Neural cell (in vitro differentiated cells): Measurements from ENCODE around the gene DIP2C. TPM values are rescaled to one million over a fixed set of nuclear protein-coding genes. Genes with fewer than 3 reads are reported as not detected.
"Not testable (repeated sequence)": the region's sequence is repeated elsewhere in the genome, so short reads cannot be mapped to it uniquely, and the experiment has no call there.

Experiments used
- H2AFZ ChIP-seq: fragments of 200-600, 300-800 bp; sonication (generic), shearing (Covaris generic); 2 replicates; pipeline ENCODE4 v1.6.0; 2014; ENCODE audit warnings: low read depth, mild to moderate bottlenecking, antibody characterized with exemption, low read length, moderate library complexity
- H3F3A ChIP-seq: fragments of 200-600 bp; shearing (Covaris generic); 2 replicates; pipeline ENCODE4 v1.6.1; 2016; ENCODE audit warnings: mild to moderate bottlenecking, moderate library complexity, mixed read lengths, antibody characterized with exemption, low read length; ENCODE audit not compliant: insufficient read depth, poor library complexity, severe bottlenecking
- H3K27ac ChIP-seq: fragments of 200-600, 300-800 bp; sonication (generic), shearing (Covaris generic); 2 replicates; pipeline ENCODE4 v1.5.1; 2014; ENCODE audit warnings: mild to moderate bottlenecking, low read length, moderate library complexity
- H3K27me3 ChIP-seq: fragments of 300-800, 200-600 bp; sonication (generic), shearing (Covaris generic); 2 replicates; pipeline ENCODE4 v1.6.0; 2014; ENCODE audit warnings: mild to moderate bottlenecking, low read depth, low read length, moderate library complexity; ENCODE audit not compliant: insufficient read depth
- H3K36me3 ChIP-seq: fragments of 300-800, 200-600 bp; sonication (generic), shearing (Covaris generic); 2 replicates; pipeline ENCODE4 v1.5.1; 2014; ENCODE audit warnings: mild to moderate bottlenecking, antibody characterized with exemption, low read length, moderate library complexity; ENCODE audit not compliant: insufficient read depth
- H3K4me2 ChIP-seq: fragments of 300-800, 200-600 bp; sonication (generic), shearing (Covaris generic); 2 replicates; pipeline ENCODE4 v1.6.0; 2014; ENCODE audit warnings: mild to moderate bottlenecking, low read length
- H3K4me3 ChIP-seq: fragments of 300-800, 200-600 bp; sonication (generic), shearing (Covaris generic); 2 replicates; pipeline ENCODE4 v1.5.1; 2014; ENCODE audit warnings: mild to moderate bottlenecking, low read length, moderate library complexity
- H3K79me2 ChIP-seq: fragments of 200-600 bp; shearing (Covaris generic); replicated peaks from 2 replicates; pipeline ENCODE4 v1.6.0; 2014; ENCODE audit warnings: mild to moderate bottlenecking, low read length, moderate library complexity; ENCODE audit not compliant: insufficient read depth
- H3K9ac ChIP-seq: fragments of 300-800, 200-600 bp; sonication (generic), shearing (Covaris generic); 2 replicates; pipeline ENCODE4 v1.6.1; 2016; ENCODE audit warnings: mild to moderate bottlenecking, low read length, mixed read lengths
- H3K9me2 ChIP-seq: fragments of 200-600 bp; shearing (Covaris generic); 2 replicates; pipeline ENCODE4 v1.6.1; 2016; ENCODE audit warnings: mild to moderate bottlenecking, low read length, mixed read lengths; ENCODE audit not compliant: insufficient read depth
- H3K9me3 ChIP-seq: fragments of 200-600, 300-800 bp; sonication (generic), shearing (Covaris generic); 2 replicates; pipeline ENCODE4 v1.6.1; 2016; ENCODE audit warnings: mild to moderate bottlenecking, mixed run types, low read length, moderate library complexity, mixed read lengths
- H4K20me1 ChIP-seq: fragments of 200-600 bp; shearing (Covaris generic); 2 replicates; pipeline ENCODE4 v1.6.1; 2016; ENCODE audit warnings: mild to moderate bottlenecking, mixed run types; ENCODE audit not compliant: insufficient read depth
- EP300 ChIP-seq: fragments of 450-650 bp; conservative IDR thresholded peaks from 2 replicates; pipeline ENCODE4 v1.6.1; 2014; ENCODE audit warnings: antibody characterized with exemption, mild to moderate bottlenecking, moderate library complexity; ENCODE audit not compliant: poor library complexity, severe bottlenecking
- EZH2 ChIP-seq: fragments of 200-600, 300-800 bp; shearing (Covaris generic), sonication (generic); IDR thresholded peaks from 2 replicates; pipeline ENCODE4 v1.6.1; 2014; ENCODE audit warnings: antibody characterized with exemption, low read length, borderline replicate concordance, mild to moderate bottlenecking; ENCODE audit not compliant: insufficient read depth, poor library complexity, severe bottlenecking
- POLR2AphosphoS5 ChIP-seq: IDR thresholded peaks from 2 replicates; pipeline ENCODE4 v1.6.1; 2012
- RAD21 ChIP-seq: fragments of 450-650 bp; conservative IDR thresholded peaks from 2 replicates; pipeline ENCODE4 v1.6.1; 2014; ENCODE audit warnings: antibody characterized with exemption, mild to moderate bottlenecking, moderate library complexity
- SMC3 ChIP-seq: fragments of 450-650 bp; conservative IDR thresholded peaks from 2 replicates; pipeline ENCODE4 v1.6.1; 2014; ENCODE audit warnings: antibody characterized with exemption, mild to moderate bottlenecking, moderate library complexity; ENCODE audit not compliant: poor library complexity
- polyA plus RNA-seq: library from polyadenylated mRNA; depleted of rRNA; stranded (reverse); fragments of >200 nt; gene quantifications from 2 replicates; pipeline ENCODE4 v1.2.3, GENCODE V29; 2014
- TF ChIP-seq, protein P1 (sequence below): IDR thresholded peaks from 2 replicates; pipeline ENCODE4 v1.6.1; 2012; ENCODE audit warnings: borderline replicate concordance
- TF ChIP-seq, protein P2 (sequence below): fragments of 450-650 bp; IDR thresholded peaks from 2 replicates; pipeline ENCODE4 v1.5.1; 2014; ENCODE audit warnings: antibody characterized with exemption, mild to moderate bottlenecking, moderate library complexity; ENCODE audit not compliant: poor library complexity, severe bottlenecking

The DIP2C gene
- polyA plus RNA-seq, 1 donor from 2014 or later, result 24.1 TPM

DNA sequence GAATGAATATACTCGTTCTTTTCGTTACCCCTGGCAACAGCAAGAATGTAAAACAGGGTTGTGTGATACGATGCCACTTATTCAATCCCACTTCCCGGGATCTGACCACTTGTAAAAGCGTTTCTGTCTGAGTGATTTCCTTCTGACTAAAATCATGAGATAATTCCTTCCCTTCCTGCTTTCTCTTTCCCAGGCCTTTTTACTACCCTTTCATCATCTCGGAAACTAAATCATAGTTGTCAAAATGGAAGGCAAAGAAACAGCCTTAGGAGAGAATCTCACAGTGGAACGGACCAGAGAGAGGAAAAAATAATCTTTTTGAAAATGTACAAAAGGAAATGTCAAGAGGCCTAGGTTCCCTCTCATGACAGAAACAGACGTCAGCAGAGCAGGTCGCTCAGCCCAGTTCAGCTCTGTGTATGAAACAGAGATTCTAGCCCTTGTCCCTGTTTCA is 29.8 kb downstream of the DIP2C start:
- H2AFZ ChIP-seq, result no peak overlapping the region
- TF ChIP-seq EP300 (peak; percentile 22), RAD21 (no peak), SMC3 (peak; percentile 20), EZH2 (no peak), POLR2AphosphoS5 (no peak)
- TF ChIP-seq, protein P1, sequence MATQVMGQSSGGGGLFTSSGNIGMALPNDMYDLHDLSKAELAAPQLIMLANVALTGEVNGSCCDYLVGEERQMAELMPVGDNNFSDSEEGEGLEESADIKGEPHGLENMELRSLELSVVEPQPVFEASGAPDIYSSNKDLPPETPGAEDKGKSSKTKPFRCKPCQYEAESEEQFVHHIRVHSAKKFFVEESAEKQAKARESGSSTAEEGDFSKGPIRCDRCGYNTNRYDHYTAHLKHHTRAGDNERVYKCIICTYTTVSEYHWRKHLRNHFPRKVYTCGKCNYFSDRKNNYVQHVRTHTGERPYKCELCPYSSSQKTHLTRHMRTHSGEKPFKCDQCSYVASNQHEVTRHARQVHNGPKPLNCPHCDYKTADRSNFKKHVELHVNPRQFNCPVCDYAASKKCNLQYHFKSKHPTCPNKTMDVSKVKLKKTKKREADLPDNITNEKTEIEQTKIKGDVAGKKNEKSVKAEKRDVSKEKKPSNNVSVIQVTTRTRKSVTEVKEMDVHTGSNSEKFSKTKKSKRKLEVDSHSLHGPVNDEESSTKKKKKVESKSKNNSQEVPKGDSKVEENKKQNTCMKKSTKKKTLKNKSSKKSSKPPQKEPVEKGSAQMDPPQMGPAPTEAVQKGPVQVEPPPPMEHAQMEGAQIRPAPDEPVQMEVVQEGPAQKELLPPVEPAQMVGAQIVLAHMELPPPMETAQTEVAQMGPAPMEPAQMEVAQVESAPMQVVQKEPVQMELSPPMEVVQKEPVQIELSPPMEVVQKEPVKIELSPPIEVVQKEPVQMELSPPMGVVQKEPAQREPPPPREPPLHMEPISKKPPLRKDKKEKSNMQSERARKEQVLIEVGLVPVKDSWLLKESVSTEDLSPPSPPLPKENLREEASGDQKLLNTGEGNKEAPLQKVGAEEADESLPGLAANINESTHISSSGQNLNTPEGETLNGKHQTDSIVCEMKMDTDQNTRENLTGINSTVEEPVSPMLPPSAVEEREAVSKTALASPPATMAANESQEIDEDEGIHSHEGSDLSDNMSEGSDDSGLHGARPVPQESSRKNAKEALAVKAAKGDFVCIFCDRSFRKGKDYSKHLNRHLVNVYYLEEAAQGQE, result peak; percentile 67
- TF ChIP-seq, protein P2, sequence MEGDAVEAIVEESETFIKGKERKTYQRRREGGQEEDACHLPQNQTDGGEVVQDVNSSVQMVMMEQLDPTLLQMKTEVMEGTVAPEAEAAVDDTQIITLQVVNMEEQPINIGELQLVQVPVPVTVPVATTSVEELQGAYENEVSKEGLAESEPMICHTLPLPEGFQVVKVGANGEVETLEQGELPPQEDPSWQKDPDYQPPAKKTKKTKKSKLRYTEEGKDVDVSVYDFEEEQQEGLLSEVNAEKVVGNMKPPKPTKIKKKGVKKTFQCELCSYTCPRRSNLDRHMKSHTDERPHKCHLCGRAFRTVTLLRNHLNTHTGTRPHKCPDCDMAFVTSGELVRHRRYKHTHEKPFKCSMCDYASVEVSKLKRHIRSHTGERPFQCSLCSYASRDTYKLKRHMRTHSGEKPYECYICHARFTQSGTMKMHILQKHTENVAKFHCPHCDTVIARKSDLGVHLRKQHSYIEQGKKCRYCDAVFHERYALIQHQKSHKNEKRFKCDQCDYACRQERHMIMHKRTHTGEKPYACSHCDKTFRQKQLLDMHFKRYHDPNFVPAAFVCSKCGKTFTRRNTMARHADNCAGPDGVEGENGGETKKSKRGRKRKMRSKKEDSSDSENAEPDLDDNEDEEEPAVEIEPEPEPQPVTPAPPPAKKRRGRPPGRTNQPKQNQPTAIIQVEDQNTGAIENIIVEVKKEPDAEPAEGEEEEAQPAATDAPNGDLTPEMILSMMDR, result no peak
- no peaks in the 10 kb centered on the region for H3K9me3 ChIP-seq
- H4K20me1 ChIP-seq, result no peaks in the 10 kb centered on the region
- no peaks in the 10 kb centered on the region for H3K27me3 ChIP-seq
- H3K4me2 ChIP-seq, result peak overlapping the region; percentile 79
- H3K79me2 ChIP-seq, result peaks cover 78% of the 10 kb centered on the region
- H3F3A ChIP-seq, result no peaks in the 10 kb centered on the region
- H3K9ac ChIP-seq, result peak overlapping the region; percentile 60
- peak overlapping the region; percentile 57 for H3K4me3 ChIP-seq
- H3K36me3 ChIP-seq, result no peaks in the 10 kb centered on the region
- peak overlapping the region; percentile 84 for H3K27ac ChIP-seq
- no peaks in the 10 kb centered on the region for H3K9me2 ChIP-seq

DNA sequence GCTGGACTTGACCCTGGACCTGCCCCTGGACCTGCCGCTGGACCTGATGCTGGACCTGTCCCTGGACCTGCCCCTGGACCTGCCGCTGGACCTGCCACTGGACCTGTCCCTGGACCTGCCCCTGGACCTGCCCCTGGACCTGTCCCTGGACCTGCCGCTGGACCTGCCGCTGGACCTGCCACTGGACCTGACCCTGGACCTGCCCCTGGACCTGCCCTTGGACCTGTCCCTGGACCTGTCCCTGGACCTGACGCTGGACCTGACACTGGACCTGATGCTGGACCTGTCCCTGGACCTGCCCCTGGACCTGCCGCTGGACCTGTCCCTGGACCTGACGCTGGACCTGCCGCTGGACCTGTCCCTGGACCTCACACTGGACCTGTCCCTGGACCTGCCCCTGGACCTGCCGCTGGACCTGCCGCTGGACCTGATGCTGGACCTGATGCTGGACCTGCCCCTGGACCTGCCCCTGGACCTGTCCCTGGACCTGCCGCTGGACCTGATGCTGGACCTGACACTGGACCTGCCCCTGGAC is 31.6 kb downstream of the DIP2C start:
- H4K20me1 ChIP-seq, H2AFZ ChIP-seq: not testable (repeated sequence)
- peak overlapping the region; percentile 84 for H3K27ac ChIP-seq

DNA sequence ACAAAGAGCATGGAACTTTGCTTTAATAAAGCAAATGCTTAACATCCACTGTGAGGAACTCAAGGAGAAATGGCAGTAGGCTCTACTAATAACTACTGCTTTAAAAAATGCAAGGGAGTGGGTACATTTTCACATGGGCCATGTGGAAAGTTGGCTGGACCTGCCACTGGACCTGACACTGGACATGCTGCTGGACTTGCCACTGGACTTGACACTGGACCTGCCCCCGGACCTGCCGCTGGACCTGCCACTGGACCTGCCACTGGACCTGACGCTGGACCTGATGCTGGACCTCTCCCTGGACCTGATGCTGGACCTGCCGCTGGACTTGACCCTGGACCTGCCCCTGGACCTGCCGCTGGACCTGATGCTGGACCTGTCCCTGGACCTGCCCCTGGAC is 32.6 kb downstream of the DIP2C start:
- Histone ChIP-seq H4K20me1 (peaks cover 10% of the 10 kb centered on the region), H3K27ac (no peak overlapping the region), H2AFZ (no peak overlapping the region), H3F3A (no peaks in the 10 kb centered on the region), H3K4me2 (no peak overlapping the region), H3K4me3 (no peak overlapping the region), H3K9me3 (no peaks in the 10 kb centered on the region), H3K36me3 (no peaks in the 10 kb centered on the region), H3K79me2 (peaks cover 72% of the 10 kb centered on the region), H3K9me2 (no peaks in the 10 kb centered on the region), H3K27me3 (no peaks in the 10 kb centered on the region), H3K9ac (no peak overlapping the region)
- TF ChIP-seq, protein P2, result no peak
- TF ChIP-seq, protein P1, result no peak
- TF ChIP-seq EP300, result no peak

More for the DNA sequence above, 31.6 kb downstream of the DIP2C start:
- H3K9me3 ChIP-seq, H3K27me3 ChIP-seq, H3K4me3 ChIP-seq, H3K9ac ChIP-seq, H3K36me3 ChIP-seq, H3K4me2 ChIP-seq, H3F3A ChIP-seq, H3K9me2 ChIP-seq: not testable (repeated sequence)
- H3K79me2 ChIP-seq, result peaks cover 72% of the 10 kb centered on the region
